H1 (cell line): ENCODE data around the gene WFDC5. TPM values are rescaled to one million over a fixed set of nuclear protein-coding genes. Genes with fewer than 3 reads are reported as not detected.
A peak's percentile ranks its signal among the peaks of the same experiment; 100 is the strongest.

ENCODE experiments used
- ATF2 ChIP-seq: IDR thresholded peaks from 2 replicates; pipeline ENCODE4 v1.6.1; 2012; ENCODE audit warnings: low read length, inconsistent platforms
- BRCA1 ChIP-seq: IDR thresholded peaks from 2 replicates; pipeline ENCODE4 v1.6.1; 2012; ENCODE audit warnings: low read depth, low read length, improper control_type of control experiment
- CBX8 ChIP-seq: fragments of 300-800, 300-1000 bp; sonication (generic); IDR thresholded peaks from 2 replicates; pipeline ENCODE4 v1.7.1; 2016; ENCODE audit warnings: low read depth, low read length, borderline replicate concordance
- CHD2 ChIP-seq: IDR thresholded peaks from 2 replicates; pipeline ENCODE4 v1.6.1; 2012; ENCODE audit warnings: low read length, improper control_type of control experiment
- CREB1 ChIP-seq: IDR thresholded peaks from 2 replicates; pipeline ENCODE4 v1.6.1; 2012; ENCODE audit warnings: inconsistent platforms
- EGR1 ChIP-seq: IDR thresholded peaks from 2 replicates; pipeline ENCODE4 v1.6.1; 2011; ENCODE audit warnings: low read depth, low read length, borderline replicate concordance
- EZH2 ChIP-seq: fragments of 200-600 bp; sonication (generic); IDR thresholded peaks from 2 replicates; pipeline ENCODE4 v1.7.1; 2012; ENCODE audit warnings: low read depth, mild to moderate bottlenecking, moderate library complexity, low read length, inconsistent platforms; ENCODE audit not compliant: severe bottlenecking
- FOSL1 ChIP-seq: IDR thresholded peaks from 2 replicates; pipeline ENCODE4 v1.6.1; 2011; ENCODE audit warnings: mild to moderate bottlenecking, low read depth, low read length, moderate library complexity; ENCODE audit not compliant: insufficient read depth
- NANOG ChIP-seq: IDR thresholded peaks from 2 replicates; pipeline ENCODE4 v1.6.1; 2011; ENCODE audit warnings: low read length, low read depth, mild to moderate bottlenecking, inconsistent platforms; ENCODE audit not compliant: insufficient read depth, poor library complexity, severe bottlenecking
- RFX5 ChIP-seq: IDR thresholded peaks from 2 replicates; pipeline ENCODE4 v1.6.1; 2011; ENCODE audit warnings: low read depth, low read length, improper control_type of control experiment, borderline replicate concordance
- RXRA ChIP-seq: IDR thresholded peaks from 2 replicates; pipeline ENCODE4 v1.6.1; 2011; ENCODE audit warnings: low read depth, mild to moderate bottlenecking, low read length, moderate library complexity; ENCODE audit not compliant: insufficient read depth
- SIX5 ChIP-seq: IDR thresholded peaks from 2 replicates; pipeline ENCODE4 v1.6.1; 2011; ENCODE audit warnings: mild to moderate bottlenecking, low read depth, low read length
- SRF ChIP-seq: IDR thresholded peaks from 2 replicates; pipeline ENCODE4 v1.6.1; 2011; ENCODE audit warnings: mild to moderate bottlenecking, low read depth, low read length, moderate library complexity
- YY1 ChIP-seq: IDR thresholded peaks from 2 replicates; pipeline ENCODE4 v1.6.1; 2011; ENCODE audit warnings: low read depth, mild to moderate bottlenecking, low read length
- polyA plus RNA-seq, 7 experiments: library from polyadenylated mRNA; depleted of rRNA in 3 of 7; stranded (reverse) in 5 of 7; unstranded in 2 of 7; fragments of >200 nt in 5 of 7; fragments of 200-250 nt in 2 of 7; gene quantifications; 1 replicate in 5 of 7; 2 replicates in 1 of 7; 4 replicates in 1 of 7; pipeline versions ENCODE4 v1.2.1 to v1.2.3, GENCODE V29; 2011 to 2013; ENCODE audit warnings: missing spikeins in 2 of 7, mixed read lengths in 2 of 7
- total RNA-seq: library from RNA; stranded (reverse); fragmentation: NEBNext Ultra II Directional; extraction: Animal tissue kit (Norgen Biotek cat#: 25700); gene quantifications from 2 replicates; pipeline ENCODE4 v1.2.1, GENCODE V29; 2021
- TF ChIP-seq, protein P1 (sequence below): IDR thresholded peaks from 2 replicates; pipeline ENCODE4 v1.6.1; 2011; ENCODE audit warnings: low read depth, mild to moderate bottlenecking, low read length; ENCODE audit not compliant: insufficient read depth
- TF ChIP-seq, protein P2 (sequence below): IDR thresholded peaks from 2 replicates; pipeline ENCODE4 v1.6.1; 2012; ENCODE audit warnings: inconsistent platforms
- TF ChIP-seq, protein P3 (sequence below): IDR thresholded peaks from 2 replicates; pipeline ENCODE4 v1.6.1; 2012; ENCODE audit warnings: inconsistent platforms
- TF ChIP-seq, protein P4 (sequence below): IDR thresholded peaks from 2 replicates; pipeline ENCODE4 v1.6.1; 2011; ENCODE audit warnings: low read length, improper control_type of control experiment

The WFDC5 gene
- total and polyA plus RNA-seq, 2 of the 8 experiments (the other 6 are each of a cell fraction or from before 2014, with no cell fraction given) = not detected

DNA sequence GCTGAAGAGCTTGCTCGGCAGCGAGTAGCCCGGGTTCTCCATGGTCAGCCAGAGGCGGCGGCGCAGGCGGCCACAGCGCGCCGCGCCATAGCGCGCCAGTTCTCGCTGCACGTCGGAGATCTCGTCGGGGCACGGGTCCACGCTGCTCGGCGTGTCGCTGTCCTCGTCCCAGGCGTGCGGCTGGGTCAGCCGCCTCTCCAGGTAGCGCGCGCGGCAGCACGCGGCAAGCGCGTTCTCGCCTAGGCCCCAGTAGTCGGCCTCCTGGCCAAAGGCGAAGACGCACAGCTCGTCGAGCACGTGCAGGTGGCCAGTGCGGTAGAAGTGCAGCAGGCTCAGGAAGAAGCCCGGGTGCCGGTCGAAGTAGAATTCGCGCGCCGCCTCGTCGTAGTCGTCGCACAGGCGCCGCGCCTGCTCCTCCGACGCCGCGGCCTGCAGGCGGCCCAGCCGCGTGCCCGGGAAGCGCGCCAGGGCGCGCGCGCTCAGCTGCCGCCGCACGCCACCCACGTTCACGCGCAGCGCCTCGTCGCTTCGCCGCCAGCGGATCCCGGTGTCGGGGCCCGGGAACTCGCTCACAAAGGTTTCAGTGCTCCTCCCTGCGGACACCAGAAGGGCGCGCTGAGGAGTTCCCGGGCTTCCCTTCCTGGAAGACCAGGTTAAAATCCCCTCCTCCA lies 16.7 kb downstream of the WFDC5 start (continued):
- no peak for TF ChIP-seq RFX5
- no peak for TF ChIP-seq ATF2
- no peak for TF ChIP-seq YY1
- no peak for TF ChIP-seq BRCA1
- no peak for TF ChIP-seq SIX5
- no peak for TF ChIP-seq NANOG
- TF ChIP-seq EZH2 = peak; percentile 15
- no peak for TF ChIP-seq SRF
- no peak for TF ChIP-seq EGR1
- no peak for TF ChIP-seq RXRA
- no peak for TF ChIP-seq FOSL1
- no peak for TF ChIP-seq CHD2
- TF ChIP-seq, protein P1, sequence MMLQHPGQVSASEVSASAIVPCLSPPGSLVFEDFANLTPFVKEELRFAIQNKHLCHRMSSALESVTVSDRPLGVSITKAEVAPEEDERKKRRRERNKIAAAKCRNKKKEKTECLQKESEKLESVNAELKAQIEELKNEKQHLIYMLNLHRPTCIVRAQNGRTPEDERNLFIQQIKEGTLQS = no peak
- TF ChIP-seq, protein P2, sequence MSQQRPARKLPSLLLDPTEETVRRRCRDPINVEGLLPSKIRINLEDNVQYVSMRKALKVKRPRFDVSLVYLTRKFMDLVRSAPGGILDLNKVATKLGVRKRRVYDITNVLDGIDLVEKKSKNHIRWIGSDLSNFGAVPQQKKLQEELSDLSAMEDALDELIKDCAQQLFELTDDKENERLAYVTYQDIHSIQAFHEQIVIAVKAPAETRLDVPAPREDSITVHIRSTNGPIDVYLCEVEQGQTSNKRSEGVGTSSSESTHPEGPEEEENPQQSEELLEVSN = peak; percentile 97
- TF ChIP-seq, protein P3, sequence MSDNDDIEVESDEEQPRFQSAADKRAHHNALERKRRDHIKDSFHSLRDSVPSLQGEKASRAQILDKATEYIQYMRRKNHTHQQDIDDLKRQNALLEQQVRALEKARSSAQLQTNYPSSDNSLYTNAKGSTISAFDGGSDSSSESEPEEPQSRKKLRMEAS = peak; percentile 98
- TF ChIP-seq, protein P4, sequence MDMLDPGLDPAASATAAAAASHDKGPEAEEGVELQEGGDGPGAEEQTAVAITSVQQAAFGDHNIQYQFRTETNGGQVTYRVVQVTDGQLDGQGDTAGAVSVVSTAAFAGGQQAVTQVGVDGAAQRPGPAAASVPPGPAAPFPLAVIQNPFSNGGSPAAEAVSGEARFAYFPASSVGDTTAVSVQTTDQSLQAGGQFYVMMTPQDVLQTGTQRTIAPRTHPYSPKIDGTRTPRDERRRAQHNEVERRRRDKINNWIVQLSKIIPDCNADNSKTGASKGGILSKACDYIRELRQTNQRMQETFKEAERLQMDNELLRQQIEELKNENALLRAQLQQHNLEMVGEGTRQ = no peak
- peak; percentile 90 for TF ChIP-seq CREB1
- TF ChIP-seq CBX8 = no peak
